Inflammatory macrophage treated with lipopolysaccharide for 4 hours (primary cell): ENCODE data around the gene RFC3.
A peak's percentile ranks its signal among the peaks of the same experiment; 100 is the strongest.
"Not testable (repeated sequence)": the region's sequence is repeated elsewhere in the genome, so short reads cannot be mapped to it uniquely, and the experiment has no call there.

Experiments
- DNase-seq: peaks from one replicate; pipeline ENCODE4 v3.0.0-alpha.2; 2020

The RFC3 gene, protein sequence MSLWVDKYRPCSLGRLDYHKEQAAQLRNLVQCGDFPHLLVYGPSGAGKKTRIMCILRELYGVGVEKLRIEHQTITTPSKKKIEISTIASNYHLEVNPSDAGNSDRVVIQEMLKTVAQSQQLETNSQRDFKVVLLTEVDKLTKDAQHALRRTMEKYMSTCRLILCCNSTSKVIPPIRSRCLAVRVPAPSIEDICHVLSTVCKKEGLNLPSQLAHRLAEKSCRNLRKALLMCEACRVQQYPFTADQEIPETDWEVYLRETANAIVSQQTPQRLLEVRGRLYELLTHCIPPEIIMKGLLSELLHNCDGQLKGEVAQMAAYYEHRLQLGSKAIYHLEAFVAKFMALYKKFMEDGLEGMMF

DNA sequence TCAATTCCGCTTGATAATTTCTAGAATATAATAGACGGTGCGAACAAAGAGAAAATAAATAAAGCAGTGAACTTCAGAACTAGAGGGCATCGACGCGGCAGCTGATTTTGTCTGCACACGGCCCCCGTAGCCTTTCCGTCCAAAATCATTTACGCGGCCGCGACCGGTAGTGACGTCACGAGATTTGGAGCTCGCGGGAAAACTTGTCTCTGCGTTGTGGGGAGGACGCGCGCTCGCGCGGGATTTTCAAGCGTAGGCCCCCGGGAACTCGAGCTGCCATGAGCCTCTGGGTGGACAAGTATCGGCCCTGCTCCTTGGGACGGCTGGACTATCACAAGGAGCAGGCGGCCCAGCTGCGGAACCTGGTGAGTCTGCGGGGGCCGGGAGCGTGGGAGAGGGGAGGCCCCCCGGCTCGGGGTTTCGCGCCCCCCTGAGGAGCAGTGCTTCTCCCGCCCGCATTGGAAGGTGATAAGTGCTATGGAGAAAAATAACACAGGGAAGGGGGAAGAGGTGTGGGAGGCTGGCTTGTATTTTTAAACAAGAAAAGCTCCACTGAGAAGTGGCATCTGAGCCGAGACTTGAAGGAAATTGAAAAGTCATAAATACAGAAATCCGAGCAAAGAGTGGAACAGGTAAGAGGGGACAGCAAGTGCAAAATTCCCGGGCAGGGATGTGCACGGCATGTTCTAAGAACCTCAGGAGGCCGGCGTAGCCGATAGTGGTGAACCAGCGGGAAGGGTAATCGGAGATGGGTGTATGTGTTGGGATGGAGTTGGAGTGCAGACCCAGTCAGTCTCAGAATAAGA is at the start of gene RFC3:
Gene RFC3, plus strand, starts transcription at position 249 of the 806 bp plus-strand sequence. Its CDS starts 30 bp downstream, at position 279.
- peak; percentile 95 for DNase-seq

GRCh38 chr13:33771296-33771695 is 46.7 kb upstream of the RFC3 start:
- DNase-seq = no peak

- DNase-seq = no peak
Observed at GRCh38 chr13:33773790-33774462, 44.0 kb upstream of the RFC3 start.

DNA sequence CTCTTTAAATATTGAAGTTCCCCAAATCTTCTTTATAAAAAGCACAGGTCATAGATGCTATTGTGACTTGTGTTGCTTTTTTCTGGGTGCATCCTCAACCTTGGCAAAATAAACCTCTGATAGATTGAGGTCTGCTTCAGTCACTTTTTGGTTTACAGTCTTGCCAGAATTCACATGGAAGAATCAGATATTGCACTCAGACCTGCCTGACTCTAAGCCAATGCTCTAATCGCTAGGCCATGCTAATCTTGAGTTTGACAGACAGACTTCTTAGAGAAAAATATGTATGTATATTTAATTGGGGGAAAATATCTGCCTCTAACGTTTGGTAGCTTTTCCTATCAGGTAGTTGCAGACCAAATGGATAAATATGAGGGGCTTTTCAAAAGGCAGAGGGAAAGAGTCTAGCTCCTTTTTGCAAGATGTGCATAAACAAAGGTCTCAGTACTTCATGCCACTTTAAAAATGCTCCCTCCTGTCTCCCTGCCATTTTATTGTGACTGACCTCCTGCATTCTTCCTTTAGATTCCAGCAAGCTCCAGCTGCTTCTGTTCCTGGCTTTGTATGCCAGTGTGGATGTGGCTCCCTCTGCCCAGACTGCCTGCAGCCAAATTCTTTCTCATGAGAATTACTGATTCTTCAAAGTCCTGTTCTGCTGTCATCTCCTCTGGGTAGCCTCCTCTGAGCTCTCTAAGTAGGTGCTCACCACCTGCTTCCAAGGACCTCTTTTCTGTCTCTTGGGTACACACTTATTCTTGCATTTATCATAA is 42.4 kb upstream of the RFC3 start:
- DNase-seq = no peak

DNA sequence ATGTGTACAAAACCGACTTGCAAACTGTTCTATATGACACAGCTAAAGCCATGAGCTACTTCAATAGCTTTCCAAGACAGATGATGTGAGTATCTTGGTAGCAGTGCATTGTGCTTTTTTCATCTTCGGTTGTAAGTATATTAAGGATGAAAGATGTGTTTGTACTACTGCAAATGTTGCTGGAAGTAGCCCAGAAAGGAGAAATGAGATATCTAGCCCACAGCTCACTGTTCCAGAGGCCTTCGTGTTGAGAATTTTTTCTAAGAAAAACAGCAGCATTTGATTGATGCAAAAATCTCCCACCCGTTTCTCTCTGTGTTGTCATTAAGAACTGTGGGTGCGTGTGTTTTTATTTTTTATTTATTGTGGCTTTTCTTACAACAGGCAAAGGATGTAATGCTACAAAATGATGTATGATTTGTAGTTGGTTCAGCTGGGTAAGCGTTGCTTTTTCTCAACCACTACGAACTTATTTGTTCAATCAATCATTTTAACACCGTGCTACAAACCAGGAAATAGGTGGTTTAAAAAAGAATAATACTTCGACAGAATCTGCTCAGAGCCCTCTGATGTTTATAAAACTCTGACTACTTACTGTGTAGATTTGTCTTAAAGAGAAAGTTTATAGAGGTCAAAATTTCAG is 41.6 kb upstream of the RFC3 start:
- DNase-seq = no peak

DNA sequence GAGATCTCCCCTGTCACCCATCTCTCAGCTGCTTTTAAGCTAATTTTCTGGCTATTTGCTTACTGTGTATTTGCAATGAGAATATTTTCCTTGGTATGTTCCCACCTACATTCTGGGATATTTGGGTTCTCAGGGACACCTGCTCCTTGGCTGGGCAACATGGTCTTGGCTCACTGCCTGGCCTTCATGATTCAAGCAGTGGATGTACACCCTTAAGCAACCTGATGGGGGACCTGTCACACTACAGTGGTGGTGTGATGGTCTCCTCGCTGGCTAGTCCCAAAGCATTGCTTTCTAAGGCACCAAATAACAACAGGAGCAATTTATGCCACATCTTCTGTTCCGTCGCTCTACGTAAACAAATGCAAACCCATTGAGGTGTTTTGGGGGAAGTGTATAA is 35.3 kb upstream of the RFC3 start:
- DNase-seq = no peak

DNA sequence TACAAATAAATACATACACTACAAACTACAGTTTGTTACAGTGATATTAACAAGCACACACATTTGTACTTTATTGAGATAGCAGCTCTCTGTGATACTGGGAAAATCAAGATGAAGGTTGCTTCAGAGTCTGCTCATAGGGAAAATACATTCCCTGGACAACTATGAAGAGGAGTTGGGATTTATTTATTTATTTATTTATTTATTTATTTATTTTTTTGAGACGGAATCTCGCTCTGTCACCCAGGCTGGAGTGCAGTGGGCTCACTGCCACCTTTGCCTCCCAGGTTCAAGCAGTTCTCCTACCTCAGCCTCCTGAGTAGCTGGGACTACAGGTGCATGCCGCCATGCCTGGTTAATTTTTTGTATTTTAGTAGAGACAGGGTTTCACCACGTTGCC is 34.7 kb upstream of the RFC3 start:
- not testable (repeated sequence) for DNase-seq

GRCh38 chr13:33784738-33785137 is 33.2 kb upstream of the RFC3 start:
- no peak for DNase-seq

DNA sequence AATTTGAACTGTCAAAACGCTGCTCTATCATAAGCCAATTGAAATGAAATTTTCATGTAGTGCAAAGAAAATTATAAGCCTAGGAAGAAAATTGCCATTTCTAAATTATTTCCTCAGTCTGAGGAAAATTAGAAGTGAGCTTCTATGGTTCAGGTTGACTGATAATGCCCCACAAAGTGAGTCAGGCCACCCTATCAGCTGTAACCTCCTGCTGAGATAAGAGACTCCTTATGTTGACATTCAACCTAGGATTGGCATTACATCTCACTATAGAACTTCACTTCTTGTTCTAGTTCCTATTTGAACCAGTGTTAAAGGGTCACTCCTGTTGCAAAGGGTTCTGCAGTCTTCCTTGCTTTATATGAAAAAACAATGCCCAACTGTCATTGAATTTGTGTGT is 32.6 kb upstream of the RFC3 start:
- no peak for DNase-seq

- DNase-seq = peak; percentile 35
Observed at GRCh38 chr13:33787051-33787591, 30.8 kb upstream of the RFC3 start.

GRCh38 chr13:33789066-33789606 is 28.8 kb upstream of the RFC3 start:
- DNase-seq = no peak

GRCh38 chr13:33789739-33790138 is 28.2 kb upstream of the RFC3 start:
- DNase-seq = no peak

DNA sequence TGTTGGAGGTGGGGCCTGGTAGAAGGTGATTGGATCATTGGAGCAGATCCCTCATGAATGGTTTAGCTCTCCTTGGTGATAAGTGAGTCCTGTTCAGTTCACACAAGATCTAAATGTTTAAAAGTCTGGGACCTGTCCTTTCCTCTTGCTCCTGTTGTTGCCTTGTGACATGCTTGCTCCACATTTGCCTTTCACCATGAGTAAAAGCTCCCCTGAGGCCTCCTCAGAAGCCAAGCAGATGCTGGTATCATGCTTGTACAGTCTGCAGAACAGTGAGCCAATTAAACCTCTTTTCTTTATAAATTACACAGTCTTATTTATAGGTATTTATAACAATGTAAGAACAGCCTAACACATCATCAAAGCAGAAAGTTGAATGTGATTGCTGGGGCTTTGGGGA is 24.2 kb upstream of the RFC3 start:
- DNase-seq = no peak

- no peak for DNase-seq
Observed at GRCh38 chr13:33794576-33794975, 23.4 kb upstream of the RFC3 start.

DNA sequence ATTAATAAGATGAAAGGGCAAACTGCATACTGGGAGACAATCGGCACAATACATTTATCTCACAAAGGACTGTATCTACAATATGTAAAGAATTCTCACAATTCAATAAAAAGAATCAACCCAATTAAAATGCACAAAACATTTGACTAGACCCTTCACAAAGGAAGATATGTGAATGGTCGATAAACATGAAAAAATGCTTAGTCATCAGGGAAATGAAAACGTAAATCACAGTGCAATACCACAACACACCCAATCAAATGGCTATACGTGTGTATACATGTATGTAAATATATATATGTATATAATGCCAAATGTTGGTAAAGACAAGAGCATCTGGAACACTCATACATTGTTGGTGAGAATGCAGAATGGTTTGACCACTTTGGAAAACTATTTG is 21.9 kb upstream of the RFC3 start:
- no peak for DNase-seq

GRCh38 chr13:33797622-33798021 is 20.3 kb upstream of the RFC3 start:
- DNase-seq = peak; percentile 33

- DNase-seq = no peak
Observed at GRCh38 chr13:33798023-33798422, 19.9 kb upstream of the RFC3 start.

GRCh38 chr13:33799950-33800592 is 17.9 kb upstream of the RFC3 start:
- DNase-seq = no peak

DNA sequence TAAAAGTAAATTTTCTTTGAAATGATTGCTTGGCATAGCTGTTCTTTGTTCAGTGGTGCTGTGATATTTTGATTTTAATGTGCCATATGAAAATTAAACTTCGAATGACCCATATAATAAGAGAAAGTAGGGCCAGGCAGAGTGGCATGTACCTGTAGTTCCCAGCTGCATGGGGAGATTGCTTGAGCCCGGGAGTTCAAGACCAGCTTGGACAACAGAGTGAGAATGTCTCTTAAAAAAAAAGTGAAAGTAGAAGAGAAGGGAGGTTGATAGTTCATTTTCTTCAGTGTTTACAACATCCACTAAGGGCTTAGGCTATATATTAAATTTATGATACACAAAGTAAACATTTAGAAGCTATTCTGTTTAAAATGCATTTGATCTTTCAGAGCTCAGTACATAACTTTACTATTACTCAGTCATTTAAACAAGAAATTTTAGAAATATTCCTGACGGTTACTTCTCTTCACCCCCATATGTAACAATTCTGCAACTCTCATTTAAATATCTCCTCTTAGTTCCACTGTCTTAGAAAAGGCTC is 17.2 kb upstream of the RFC3 start:
- no peak for DNase-seq

DNA sequence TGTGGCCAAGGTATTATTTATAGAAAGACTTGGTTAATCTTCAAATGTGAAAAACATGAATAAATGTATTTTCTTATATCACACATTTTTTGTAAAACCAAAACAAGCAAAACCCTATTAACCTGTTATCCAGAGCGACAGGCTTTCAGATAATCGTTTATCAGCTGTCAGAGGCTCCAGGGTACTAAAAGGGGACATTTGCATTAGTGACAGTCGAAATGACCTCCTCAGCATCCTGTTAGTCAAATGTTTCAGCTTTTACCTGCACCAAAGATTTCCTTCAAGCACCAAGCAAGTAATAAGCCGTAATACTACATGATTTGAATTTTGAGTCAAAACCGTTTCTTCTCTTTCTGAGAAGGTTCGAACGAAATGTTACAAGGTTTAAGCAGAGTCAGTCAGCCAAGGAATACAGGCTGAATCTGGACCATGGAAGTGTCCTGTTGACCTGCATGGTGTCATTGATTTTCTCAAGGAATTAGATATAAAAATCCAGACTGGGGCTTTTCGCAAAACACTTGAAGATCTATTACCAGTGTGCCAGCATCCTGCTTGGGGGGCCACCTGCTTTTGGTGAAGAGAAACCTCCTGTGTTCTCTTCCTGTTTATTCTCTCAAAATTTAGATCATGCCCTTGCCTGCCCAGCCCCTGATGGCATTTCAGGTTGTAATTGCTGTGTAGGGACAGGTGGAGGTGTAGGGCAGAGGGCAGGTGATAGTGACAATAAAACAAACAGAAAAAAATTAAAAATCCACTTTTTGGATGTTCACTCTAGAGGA is 11.3 kb upstream of the RFC3 start:
- no peak for DNase-seq
